Activated CD8-positive, alpha-beta memory T cell treated with anti-CD3 and anti-CD28 coated beads for 36 hours (primary cell): ENCODE measurements around the gene IER3. TPM values are rescaled to one million over a fixed set of nuclear protein-coding genes. Genes with fewer than 3 reads are reported as not detected.
"Not testable (repeated sequence)": the region's sequence is repeated elsewhere in the genome, so short reads cannot be mapped to it uniquely, and the experiment has no call there.

Source experiments
- CTCF ChIA-PET: fragments of 350-600 bp; sonication (Branson Sonifier 250); formaldehyde crosslinking; loops from one replicate; lab custom pipeline; 2021; ENCODE audit warnings: antibody characterized with exemption; lab: Charles Lee
- POLR2A ChIA-PET: fragments of 350-600 bp; sonication (Branson Sonifier 250); formaldehyde crosslinking; loops from one replicate; lab custom pipeline; 2021; ENCODE audit warnings: antibody characterized with exemption; lab: Charles Lee
- total RNA-seq, 2 experiments: library from RNA; stranded (reverse); gene quantifications; one replicate each; pipeline ENCODE4 v1.2.3, GENCODE V29; 2021

The IER3 gene
- total RNA-seq, 2 experiments from 2014 or later, result 312 to 322 TPM

GRCh38 chr6:30770592-30770991 lies 26.2 kb upstream of the IER3 start:
- ChIA-PET POLR2A (interaction anchor here (1.1 to 2.2 kb wide), 2 partner anchors 45 to 49 kb away, joined by 3 to 7 read pairs; no protein-coding TSS in a partner anchor), CTCF (interaction anchor here (0.6 to 2.1 kb wide), 4 partner anchors 19 to 90 kb away, joined by 3 to 15 read pairs (median 4); no protein-coding TSS in a partner anchor)

GRCh38 chr6:30769853-30770524 lies 25.6 kb upstream of the IER3 start:
- POLR2A ChIA-PET, result interaction anchor here (1.0 to 3.2 kb wide), 6 partner anchors 26 to 50 kb away, joined by 4 to 28 read pairs (median 8); partner anchors contain the start of gene IER3
- CTCF ChIA-PET, result interaction anchor here (0.9 to 2.2 kb wide), 7 partner anchors 19 to 52 kb away, joined by 3 to 16 read pairs (median 4); no protein-coding TSS in a partner anchor

DNA sequence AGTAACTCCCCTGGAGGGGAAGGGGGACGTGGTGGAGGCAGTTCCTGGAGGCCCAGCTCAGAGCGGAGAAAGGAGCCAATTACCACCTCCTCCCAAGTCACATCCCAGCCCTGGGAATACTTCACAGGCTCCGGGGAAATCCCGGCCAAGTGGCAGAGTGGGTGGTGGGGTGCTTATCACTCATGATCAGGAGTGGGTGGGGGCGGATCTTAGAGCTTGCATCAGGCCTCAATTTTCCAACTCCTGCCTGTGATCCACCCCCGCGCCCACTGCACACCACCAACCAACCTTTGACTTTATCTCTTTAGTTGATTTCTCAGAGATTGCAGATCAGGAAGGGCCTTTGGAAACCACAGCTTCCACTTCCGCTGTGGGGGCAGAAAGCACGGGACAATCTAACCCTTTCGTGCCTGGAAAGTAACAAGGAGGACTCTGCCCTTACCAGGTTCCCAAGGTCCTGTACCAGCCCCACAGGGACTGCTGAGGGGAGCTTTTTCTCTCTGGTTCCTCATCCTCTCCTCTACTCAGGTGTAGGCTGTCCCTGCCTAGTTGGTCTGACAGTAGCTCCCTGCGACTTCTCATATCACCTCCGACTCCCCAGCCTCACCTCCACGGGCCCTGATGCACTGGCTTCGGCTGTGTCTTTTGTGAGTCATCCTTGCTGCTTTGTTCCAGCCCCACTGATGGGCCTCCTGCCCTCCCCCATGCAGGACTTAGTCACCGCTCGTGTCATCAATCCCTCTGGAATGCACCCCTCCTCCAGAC lies 24.9 kb upstream of the IER3 start:
- CTCF ChIA-PET, result interaction anchor here (0.7 to 2.2 kb wide), 9 partner anchors 20 to 52 kb away, joined by 3 to 16 read pairs (median 4); partner anchors contain the start of gene FLOT1

GRCh38 chr6:30768634-30769087 lies 24.3 kb upstream of the IER3 start:
- ChIA-PET CTCF (interaction anchor here (0.7 to 2.2 kb wide), 7 partner anchors 20 to 53 kb away, joined by 3 to 16 read pairs (median 5); partner anchors contain the start of gene FLOT1), POLR2A (interaction anchor here (0.6 to 3.2 kb wide), 12 partner anchors 13 to 154 kb away, joined by 3 to 28 read pairs (median 6); partner anchors contain the start of genes FLOT1 and IER3)

More for the DNA sequence above, 24.9 kb upstream of the IER3 start:
- POLR2A ChIA-PET, result interaction anchor here (0.6 to 3.2 kb wide), 13 partner anchors 13 to 154 kb away, joined by 3 to 28 read pairs (median 5); partner anchors contain the start of genes FLOT1 and IER3

GRCh38 chr6:30767944-30768301 lies 23.6 kb upstream of the IER3 start:
- ChIA-PET POLR2A (interaction anchor here (0.8 to 3.2 kb wide), 5 partner anchors 21 to 45 kb away, joined by 3 to 28 read pairs (median 8); partner anchors contain the start of gene IER3), CTCF (interaction anchor here (1.0 to 1.6 kb wide), 5 partner anchors 21 to 51 kb away, joined by 3 to 5 read pairs (median 4); partner anchors contain the start of gene FLOT1)

GRCh38 chr6:30767158-30767943 lies 23.0 kb upstream of the IER3 start:
- ChIA-PET CTCF (interaction anchor here (1.0 to 1.5 kb wide), 7 partner anchors 15 to 51 kb away, joined by 3 to 4 read pairs (median 4); no protein-coding TSS in a partner anchor), POLR2A (interaction anchor here (0.8 to 3.2 kb wide), 5 partner anchors 21 to 45 kb away, joined by 3 to 28 read pairs (median 8); partner anchors contain the start of gene IER3)

- ChIA-PET POLR2A (interaction anchor here (0.6 kb wide), 1 partner anchor 45 kb away, joined by 5 read pairs; no protein-coding TSS in a partner anchor), CTCF (interaction anchor here (1.0 to 1.5 kb wide), 6 partner anchors 15 to 45 kb away, joined by 3 to 4 read pairs (median 4); no protein-coding TSS in a partner anchor)
Measured at GRCh38 chr6:30766461-30767157, 22.3 kb upstream of the IER3 start.

GRCh38 chr6:30765495-30765894 lies 21.1 kb upstream of the IER3 start:
- POLR2A ChIA-PET, result not testable (repeated sequence)
- CTCF ChIA-PET, result interaction anchor here (1.4 kb wide), 1 partner anchor 46 kb away, joined by 3 read pairs; no protein-coding TSS in a partner anchor

DNA sequence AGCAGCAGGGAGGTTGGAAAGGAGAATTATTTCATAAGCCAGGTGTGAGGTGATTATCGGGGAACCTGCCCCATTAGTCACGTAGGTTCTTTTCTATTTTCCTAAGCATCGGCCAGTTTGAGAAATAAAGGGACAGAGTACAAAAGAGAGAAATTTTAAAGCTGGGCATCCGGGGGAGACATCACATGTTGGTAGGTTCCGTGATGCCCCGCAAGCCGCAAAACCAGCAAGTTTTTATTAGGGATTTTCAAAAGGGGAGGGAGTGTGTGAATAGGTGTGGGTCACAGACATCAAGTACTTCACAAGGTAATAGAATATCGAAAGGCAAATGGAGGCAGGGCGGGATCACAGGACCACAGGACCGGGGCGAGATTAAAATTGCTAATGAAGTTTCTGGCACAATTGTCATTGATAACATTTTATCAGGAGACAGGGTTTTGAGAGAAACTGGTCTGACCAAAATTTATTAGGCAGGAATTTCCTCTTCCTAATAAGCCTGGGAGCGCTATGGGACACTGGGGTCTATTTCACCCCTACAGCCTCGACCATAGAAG lies 20.2 kb upstream of the IER3 start:
- POLR2A ChIA-PET, CTCF ChIA-PET: not testable (repeated sequence)

DNA sequence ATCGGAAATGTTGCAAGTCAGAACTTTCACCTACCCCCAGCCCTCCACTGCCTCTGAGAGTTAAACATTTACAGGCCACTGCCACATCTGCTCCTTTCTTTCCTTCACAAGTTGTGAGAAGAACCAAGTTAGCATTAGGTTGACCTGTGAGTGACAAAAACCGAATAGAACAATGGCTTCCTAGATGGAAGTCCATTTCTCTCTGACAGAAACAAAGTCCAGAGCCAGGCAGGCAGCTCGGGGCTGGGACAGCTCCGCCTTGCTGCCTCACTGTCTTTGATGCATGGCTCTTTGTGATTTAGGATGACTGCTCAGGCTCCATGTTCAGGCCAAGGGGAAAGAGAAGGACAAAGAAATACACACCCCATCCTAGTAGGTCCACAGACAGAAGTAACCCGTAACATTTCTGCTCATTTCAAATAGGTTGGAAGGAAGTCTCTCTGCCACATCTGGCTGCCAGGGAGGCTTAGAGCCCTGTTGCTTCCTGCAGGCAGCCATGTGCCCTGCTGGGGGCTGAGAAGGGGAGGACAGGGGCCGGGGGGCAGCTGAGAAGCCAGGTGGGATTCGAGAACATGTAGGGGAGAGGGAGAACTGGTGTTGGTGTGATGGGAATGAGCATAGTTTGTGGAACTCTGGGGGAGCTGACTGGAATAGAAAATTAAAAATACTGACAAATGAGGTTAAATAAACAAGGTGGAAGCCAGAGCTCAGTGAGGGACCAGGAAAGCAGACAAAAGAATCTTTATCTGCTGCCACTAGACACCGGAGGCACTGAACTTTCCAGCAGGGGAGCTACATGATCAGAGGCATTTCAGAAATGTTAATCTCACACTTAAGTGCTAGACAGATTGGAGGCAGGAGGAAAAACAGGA lies 19.5 kb upstream of the IER3 start:
- POLR2A ChIA-PET, result no interaction called here

DNA sequence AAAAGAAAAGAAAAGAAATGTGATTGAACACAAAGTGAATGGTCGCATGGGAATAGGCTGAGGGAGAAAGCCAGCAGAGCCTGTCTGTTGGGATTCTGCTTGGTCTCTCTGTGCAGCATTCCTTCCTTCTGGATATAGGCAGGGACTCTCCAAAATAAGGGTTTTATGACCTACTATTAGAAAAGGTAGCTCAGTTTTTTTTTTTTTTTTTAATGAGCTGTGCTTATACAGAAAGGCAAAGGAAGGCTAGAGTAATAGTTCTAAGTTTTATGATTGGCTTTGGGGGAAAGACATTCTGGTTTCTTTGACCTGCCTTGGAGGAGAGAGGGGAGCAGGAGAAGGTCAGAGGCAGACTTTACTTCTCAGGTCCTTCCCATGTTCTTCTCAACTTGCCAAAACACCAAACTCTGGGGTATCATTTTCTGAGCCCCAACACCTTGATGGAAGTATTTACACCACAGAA lies 18.8 kb upstream of the IER3 start:
- ChIA-PET POLR2A (interaction anchor here (0.6 kb wide), 1 partner anchor 76 kb away, joined by 3 read pairs; no protein-coding TSS in a partner anchor), CTCF (no interaction called here)

More for the DNA sequence above, 19.5 kb upstream of the IER3 start:
- CTCF ChIA-PET, result no interaction called here

GRCh38 chr6:30761791-30762429 lies 17.6 kb upstream of the IER3 start:
- POLR2A ChIA-PET, result no interaction called here
- CTCF ChIA-PET, result interaction anchor here (1.3 kb wide), 1 partner anchor 66 kb away, joined by 3 read pairs; no protein-coding TSS in a partner anchor

DNA sequence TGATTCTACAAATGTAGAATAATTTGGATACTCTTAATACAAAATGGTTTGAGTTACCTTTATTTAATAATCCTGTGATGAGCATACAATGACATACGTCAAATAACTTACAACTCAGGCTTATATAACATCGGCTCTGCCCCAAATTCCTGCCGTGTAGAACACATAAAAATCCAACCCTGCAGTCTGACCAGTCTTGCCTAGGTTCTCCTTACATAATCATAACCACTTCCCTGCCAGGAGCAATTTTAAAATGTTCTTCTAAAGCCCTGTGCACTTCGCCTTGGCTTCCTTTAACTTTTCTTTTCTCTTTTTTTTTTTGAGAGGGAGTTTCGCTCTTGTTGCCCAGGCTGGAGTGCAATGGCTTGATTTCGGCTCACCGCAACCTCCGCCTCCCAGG lies 16.2 kb upstream of the IER3 start:
- ChIA-PET POLR2A (interaction anchor here (1.0 kb wide), 1 partner anchor 24 kb away, joined by 3 read pairs; no protein-coding TSS in a partner anchor), CTCF (interaction anchor here (1.3 kb wide), 1 partner anchor 67 kb away, joined by 3 read pairs; no protein-coding TSS in a partner anchor)

GRCh38 chr6:30759575-30760239 lies 15.4 kb upstream of the IER3 start:
- POLR2A ChIA-PET, result interaction anchor here (0.6 to 0.7 kb wide), 2 partner anchors 52 to 293 kb away, joined by 3 to 12 read pairs; no protein-coding TSS in a partner anchor
- CTCF ChIA-PET, result interaction anchor here (0.7 kb wide), 1 partner anchor 97 kb away, joined by 3 read pairs; no protein-coding TSS in a partner anchor
